GM12878 (cell line): Measurements from ENCODE around the gene SACS. TPM values are rescaled to one million over a fixed set of nuclear protein-coding genes. Genes with fewer than 3 reads are reported as not detected.

Experiments
- ATAC-seq: fragments of 200-7000 bp; cut with Tn5 transposase; 3 replicates; pipeline ENCODE4 v1.9.1; 2020; ENCODE audit warnings: mild to moderate bottlenecking, moderate library complexity
- BruUV-seq: library from RNA; stranded (reverse); fragments of 400-500 nt; replicated peaks from 2 replicates; lab custom pipeline; 2021; lab: Mats Ljungman, UMichigan
- CTCF ChIA-PET: fragments of 300-600 bp; sonication (Branson Sonifier 250); formaldehyde crosslinking; extraction: SDS; loops from one replicate; lab custom pipeline; 2021; ENCODE audit warnings: inconsistent platforms; lab: Yijun Ruan, JAX
- POLR2A ChIA-PET: fragments of 350-600 bp; formaldehyde crosslinking; extraction: SDS; loops from one replicate; lab custom pipeline; 2021; ENCODE audit warnings: inconsistent platforms; lab: Charles Lee
- RAD21 ChIA-PET: fragments of 300-600 bp; sonication (Branson Sonifier 250); formaldehyde crosslinking; loops from one replicate; lab custom pipeline; 2023; ENCODE audit warnings: antibody characterized with exemption; ENCODE audit not compliant: unreplicated experiment; lab: Charles Lee
- SMC1A ChIA-PET: fragments of 300-600 bp; sonication (Branson Sonifier 250); formaldehyde crosslinking; loops from one replicate; lab custom pipeline; 2023; ENCODE audit not compliant: unreplicated experiment, uncharacterized antibody; lab: Charles Lee
- DNase-seq: peaks from one replicate; pipeline ENCODE4 v3.0.0-alpha.2; 2011; ENCODE audit warnings: low read depth, low spot score
- FAIRE-seq: peaks from 3 replicates; lab custom pipeline; 2011; peaks lifted over from hg19 to GRCh38; lab: Jason Lieb, UNC
- H2AFZ ChIP-seq: 2 replicates; pipeline ENCODE4 v1.6.0; 2011; ENCODE audit warnings: low read depth, low read length, control low read depth; ENCODE audit not compliant: control insufficient read depth
- H3K27ac ChIP-seq: 2 replicates; pipeline ENCODE4 v1.5.1; 2011; ENCODE audit warnings: control low read depth; ENCODE audit not compliant: control insufficient read depth, insufficient read depth
- H3K27me3 ChIP-seq, 2 experiments: replicated peaks in 1 of 2; 2 replicates each; pipeline versions ENCODE4 v1.6.0 to v1.6.1; 2011; ENCODE audit warnings: low read length in 1 of 2; ENCODE audit not compliant: control insufficient read depth in 2 of 2, insufficient read depth in 2 of 2
- H3K36me3 ChIP-seq, 2 experiments: 2 replicates each; pipeline ENCODE4 v1.5.1; 2011; ENCODE audit warnings: low read length in 1 of 2; ENCODE audit not compliant: control insufficient read depth in 2 of 2, insufficient read depth in 2 of 2
- H3K4me1 ChIP-seq: 2 replicates; pipeline ENCODE4 v1.6.1; 2011; ENCODE audit warnings: mild to moderate bottlenecking, low read length, moderate library complexity, mixed read lengths; ENCODE audit not compliant: control insufficient read depth, insufficient read depth
- H3K4me2 ChIP-seq: 2 replicates; pipeline ENCODE4 v1.6.0; 2011; ENCODE audit warnings: control low read depth; ENCODE audit not compliant: control insufficient read depth, insufficient read depth
- H3K4me3 ChIP-seq: fragments of 200-600 bp; sonication (generic); 2 replicates; pipeline ENCODE4 v1.5.1; 2016
- H3K79me2 ChIP-seq: 2 replicates; pipeline ENCODE4 v1.6.0; 2011; ENCODE audit warnings: low read length; ENCODE audit not compliant: control insufficient read depth, insufficient read depth
- H3K9ac ChIP-seq: 2 replicates; pipeline ENCODE4 v1.8.0; 2011; ENCODE audit warnings: low read length, control low read depth, mixed read lengths; ENCODE audit not compliant: control insufficient read depth, insufficient read depth
- H3K9me3 ChIP-seq: replicated peaks from 3 replicates; pipeline ENCODE4 v1.5.1; 2011; ENCODE audit warnings: mild to moderate bottlenecking, low read length; ENCODE audit not compliant: control insufficient read depth, insufficient read depth
- H4K20me1 ChIP-seq: 2 replicates; pipeline ENCODE4 v1.6.0; 2011; ENCODE audit not compliant: control insufficient read depth, insufficient read depth
- CTCF ChIP-seq, 3 experiments: IDR thresholded peaks in 2 of 3; conservative IDR thresholded peaks in 1 of 3; 2 replicates each; pipeline ENCODE4 v1.5.1; 2011; ENCODE audit warnings: low read depth in 3 of 3, low read length in 3 of 3, mild to moderate bottlenecking in 3 of 3, control low read depth in 2 of 3, moderate library complexity in 2 of 3, inconsistent platforms in 1 of 3, mixed read lengths in 1 of 3; ENCODE audit not compliant: control insufficient read depth in 2 of 3, insufficient read depth in 1 of 3; ENCODE audit errors: extremely low read depth in 1 of 3
- JUND ChIP-seq: IDR thresholded peaks from 2 replicates; pipeline ENCODE4 v1.6.1; 2012; ENCODE audit warnings: low read depth, mild to moderate bottlenecking, low read length, improper control_type of control experiment, moderate library complexity
- NBN ChIP-seq: fragments of 450-650 bp; IDR thresholded peaks from 2 replicates; pipeline ENCODE4 v1.6.1; 2016
- POLR2AphosphoS5 ChIP-seq: IDR thresholded peaks from 2 replicates; pipeline ENCODE4 v1.6.1; 2011; ENCODE audit warnings: mild to moderate bottlenecking, low read length, inconsistent platforms
- POU2F2 ChIP-seq: IDR thresholded peaks from 3 replicates; pipeline ENCODE4 v1.6.1; 2011; ENCODE audit warnings: low read depth, mild to moderate bottlenecking, low read length, borderline replicate concordance
- REST ChIP-seq: IDR thresholded peaks from 2 replicates; pipeline ENCODE4 v1.6.1; 2012; ENCODE audit warnings: mild to moderate bottlenecking, low read depth, low read length
- WGBS: methylation state at CpG from one replicate; pipeline ENCODE4 v1.1.6; 2016; ENCODE audit warnings: low lambda C conversion rate; ENCODE audit not compliant: insufficient replicate concordance, insufficient coverage; ENCODE audit errors: missing lambda C conversion rate; 5-methylcytosine and 5-hydroxymethylcytosine counted together
- in situ Hi-C: fragments of 300-500 bp; cut with MboI; formaldehyde crosslinking; loops from 9 replicates; pipeline ENCODE4 v1.14.3; 2018; ENCODE audit warnings: mixed read lengths
- intact Hi-C: fragments of 100-400 bp; cut with micrococcal nuclease; formaldehyde crosslinking; loops from one replicate; pipeline ENCODE4 v1.14.2; 2022; ENCODE audit not compliant: unreplicated experiment
- polyA plus RNA-seq, 11 experiments: library from polyadenylated mRNA; depleted of rRNA in 4 of 11; unstranded in 6 of 11; stranded (reverse) in 5 of 11; fragments of >200 nt; fragmentation: Nextera tagmentation in 4 of 11; fragmentation: Illumina TruSeq in 1 of 11; extraction: Ambion mirVana in 4 of 11; extraction: Trizol in 1 of 11; gene quantifications; 1 replicate in 1 of 11; 2 replicates in 10 of 11; pipeline versions ENCODE4 v1.2.1 to v1.2.3, GENCODE V29; 2011 to 2016; ENCODE audit warnings: inconsistent platforms in 2 of 11, missing spikeins in 2 of 11, low read depth in 1 of 11
- total RNA-seq, 4 experiments: library from RNA; depleted of rRNA in 3 of 4; stranded (reverse); fragments of >200 nt in 3 of 4; fragmentation: Illumina TruSeq in 1 of 4; extraction: Trizol in 1 of 4; gene quantifications; 2 replicates each; pipeline versions ENCODE4 v1.2.1 to v1.2.3, GENCODE V29; 2013 to 2021
- TF ChIP-seq, protein P1 (sequence below): fragments of 150-350 bp; IDR thresholded peaks from 2 replicates; pipeline ENCODE4 v1.6.1; 2014; ENCODE audit warnings: mild to moderate bottlenecking, low read depth, low read length

SACS gene
- total and polyA plus RNA-seq, 10 of the 15 experiments (the other 5 are each of a cell fraction or from before 2014, with no cell fraction given): 9.9 to 74.9 (median 22.1) TPM

DNA sequence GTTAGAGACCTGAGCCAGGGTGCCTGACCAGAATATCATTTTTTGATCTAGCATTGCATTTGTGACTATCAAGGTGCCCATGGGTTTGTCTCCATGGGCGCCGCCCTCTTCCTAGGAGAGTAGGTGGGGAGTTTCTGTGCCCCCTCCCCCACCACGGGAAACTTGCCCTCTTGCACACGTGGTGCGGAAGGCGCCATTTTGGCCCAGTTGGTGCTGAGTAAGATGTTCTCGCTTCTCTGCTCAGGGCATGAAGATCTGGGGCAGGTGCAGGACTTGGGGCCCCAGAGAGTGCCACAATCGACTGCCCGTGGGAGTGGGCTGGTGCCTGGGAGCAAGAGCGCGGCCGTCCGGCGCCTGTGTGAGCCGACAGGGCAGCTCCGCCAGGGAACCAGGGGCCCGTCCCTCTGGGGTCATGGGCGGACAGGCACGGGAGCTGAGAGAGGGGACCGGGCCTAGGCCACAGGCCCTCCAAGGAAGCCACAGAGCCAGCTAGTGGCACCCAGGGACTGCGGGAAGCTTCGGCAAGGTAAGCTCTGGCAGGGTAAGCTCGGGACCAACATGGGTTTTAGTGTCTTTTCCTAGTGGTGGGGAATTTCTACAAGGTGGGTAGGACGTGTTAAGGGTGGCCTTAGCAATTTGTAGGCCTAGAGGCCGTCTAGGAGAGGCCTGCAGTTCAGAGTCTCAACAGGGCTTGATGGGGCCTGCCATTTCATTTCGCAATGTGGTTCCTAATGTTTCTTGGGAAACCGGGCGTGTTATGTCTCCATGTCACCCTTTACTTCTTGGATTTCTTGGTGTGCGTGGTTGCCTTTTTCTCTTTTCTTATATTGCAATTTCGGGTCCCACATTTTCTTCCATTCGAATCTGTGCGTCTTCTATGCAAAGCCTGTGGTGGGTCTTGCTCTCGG, 14.5 kb downstream of the SACS start (continued):
- TF ChIP-seq, protein P1, sequence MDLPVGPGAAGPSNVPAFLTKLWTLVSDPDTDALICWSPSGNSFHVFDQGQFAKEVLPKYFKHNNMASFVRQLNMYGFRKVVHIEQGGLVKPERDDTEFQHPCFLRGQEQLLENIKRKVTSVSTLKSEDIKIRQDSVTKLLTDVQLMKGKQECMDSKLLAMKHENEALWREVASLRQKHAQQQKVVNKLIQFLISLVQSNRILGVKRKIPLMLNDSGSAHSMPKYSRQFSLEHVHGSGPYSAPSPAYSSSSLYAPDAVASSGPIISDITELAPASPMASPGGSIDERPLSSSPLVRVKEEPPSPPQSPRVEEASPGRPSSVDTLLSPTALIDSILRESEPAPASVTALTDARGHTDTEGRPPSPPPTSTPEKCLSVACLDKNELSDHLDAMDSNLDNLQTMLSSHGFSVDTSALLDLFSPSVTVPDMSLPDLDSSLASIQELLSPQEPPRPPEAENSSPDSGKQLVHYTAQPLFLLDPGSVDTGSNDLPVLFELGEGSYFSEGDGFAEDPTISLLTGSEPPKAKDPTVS: no peak
- TF ChIP-seq JUND (no peak), POLR2AphosphoS5 (no peak), REST (no peak)

DNA sequence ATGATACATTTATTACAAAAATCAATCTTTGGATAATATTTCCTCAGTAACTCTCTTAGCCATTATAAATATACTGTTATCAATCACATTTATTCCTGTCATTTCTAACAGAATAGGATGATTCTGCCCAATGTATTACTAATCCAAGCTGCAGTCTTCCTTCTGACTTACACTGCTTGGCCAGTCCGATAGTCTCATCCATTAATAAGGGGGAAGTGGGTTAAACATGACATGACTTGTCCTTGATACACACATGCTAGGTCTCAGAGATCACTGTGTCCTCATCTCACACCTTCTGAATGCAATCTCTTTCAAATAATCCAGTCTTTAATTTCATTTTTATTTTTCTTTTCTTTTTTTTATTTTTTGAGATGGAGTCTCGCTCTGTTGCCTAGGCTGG, 18.8 kb downstream of the SACS start:
- H4K20me1 ChIP-seq: no peaks in the 10 kb centered on the region
- no peak overlapping the region for H2AFZ ChIP-seq
- in situ Hi-C loops: no loop called here
- ChIA-PET SMC1A (no interaction called here), CTCF (no interaction called here), POLR2A (no interaction called here), RAD21 (no interaction called here)
- H3K79me2 ChIP-seq: no peaks in the 10 kb centered on the region
- no peaks in the 10 kb centered on the region for H3K27me3 ChIP-seq
- no peak for ATAC-seq
- intact Hi-C loops: no loop called here
- no peak for TF ChIP-seq POU2F2
- TF ChIP-seq NBN: no peak
- no peak for TF ChIP-seq CTCF (IDR thresholded peaks at IDR 0.05 in 2 of 3, conservative IDR thresholded peaks at IDR 0.05 in 1 of 3; ENCODE audit: control insufficient read depth in 2 of 3, extremely low read depth in 1 of 3, insufficient read depth in 1 of 3, low read depth in 3 of 3, low read length in 3 of 3)
- H3K4me2 ChIP-seq: no peak overlapping the region
- no peaks in the 10 kb centered on the region for H3K4me1 ChIP-seq
- no peaks in the 10 kb centered on the region for H3K9me3 ChIP-seq
- no TSS peak for BruUV-seq
- DNase-seq: no peak
- no peak overlapping the region for H3K27ac ChIP-seq
- no peak for FAIRE-seq
- H3K9ac ChIP-seq: no peak overlapping the region
- H3K4me3 ChIP-seq: no peak overlapping the region
- WGBS: 66% methylated on average over 2 of the region's 2 CpGs
- no peaks in the 10 kb centered on the region for H3K36me3 ChIP-seq
